SK-N-MC (cell line): ENCODE data around the gene CAMK1.

Experiments used
- EZH2 ChIP-seq: fragments of 200-600 bp; sonication (generic); IDR thresholded peaks from one replicate; pipeline ENCODE4 v1.6.1; 2017; ENCODE audit warnings: antibody characterized with exemption
- FOXP2 ChIP-seq: optimal IDR thresholded peaks from 2 replicates; pipeline ENCODE3; 2011; ENCODE audit warnings: mild to moderate bottlenecking, moderate library complexity; ENCODE audit not compliant: insufficient read depth; ENCODE audit errors: extremely low read length, control extremely low read depth
- POLR2AphosphoS5 ChIP-seq: IDR thresholded peaks from 2 replicates; pipeline ENCODE4 v1.6.1; 2012; ENCODE audit warnings: mild to moderate bottlenecking, low read depth, low read length, borderline replicate concordance

GRCh38 chr3:9784965-9785364 lies 15.2 kb upstream of the CAMK1 start:
- no peak for TF ChIP-seq POLR2AphosphoS5
- TF ChIP-seq EZH2, result no peak
- no peak for TF ChIP-seq FOXP2
